Hepatocyte (in vitro differentiated cells): ENCODE measurements around the gene CACNA2D4. TPM values are rescaled to one million over a fixed set of nuclear protein-coding genes. Genes with fewer than 3 reads are reported as not detected.
"Not testable (repeated sequence)": the region's sequence is repeated elsewhere in the genome, so short reads cannot be mapped to it uniquely, and the experiment has no call there.

Source experiments
- DNase-seq: peaks from one replicate; pipeline ENCODE4 v3.0.0-alpha.2; 2016; ENCODE audit warnings: low spot score
- H2AFZ ChIP-seq: fragments of 200-600 bp; sonication (generic); 2 replicates; pipeline ENCODE4 v1.6.0; 2016; ENCODE audit warnings: antibody characterized with exemption, mild to moderate bottlenecking
- H3K27ac ChIP-seq: fragments of 200-600 bp; sonication (generic); 2 replicates; pipeline ENCODE4 v1.5.1; 2016; ENCODE audit warnings: mild to moderate bottlenecking
- H3K27me3 ChIP-seq: fragments of 200-600 bp; sonication (generic); 2 replicates; pipeline ENCODE4 v1.6.1; 2016
- H3K36me3 ChIP-seq: fragments of 200-600 bp; sonication (generic); replicated peaks from 2 replicates; pipeline ENCODE4 v1.5.1; 2016; ENCODE audit warnings: low read depth; ENCODE audit not compliant: insufficient read depth
- H3K4me1 ChIP-seq: fragments of 200-600 bp; sonication (generic); 2 replicates; pipeline ENCODE4 v1.5.1; 2016; ENCODE audit warnings: mild to moderate bottlenecking, moderate library complexity; ENCODE audit not compliant: insufficient read depth
- H3K4me2 ChIP-seq: fragments of 200-600 bp; sonication (generic); 2 replicates; pipeline ENCODE4 v1.6.0; 2016
- H3K4me3 ChIP-seq: fragments of 200-600 bp; sonication (generic); 2 replicates; pipeline ENCODE4 v1.5.1; 2016; ENCODE audit warnings: mild to moderate bottlenecking
- H3K79me2 ChIP-seq: fragments of 200-600 bp; sonication (generic); 2 replicates; pipeline ENCODE4 v1.6.0; 2017; ENCODE audit warnings: mild to moderate bottlenecking
- H3K9me2 ChIP-seq: fragments of 200-600 bp; sonication (generic); replicated peaks from 2 replicates; pipeline ENCODE4 v1.6.0; 2017; ENCODE audit warnings: mild to moderate bottlenecking; ENCODE audit not compliant: insufficient read depth
- H3K9me3 ChIP-seq: fragments of 200-600 bp; sonication (generic); 2 replicates; pipeline ENCODE4 v1.5.1; 2016; ENCODE audit warnings: low read depth, mild to moderate bottlenecking
- H4K20me1 ChIP-seq: fragments of 200-600 bp; sonication (generic); 2 replicates; pipeline ENCODE4 v1.6.0; 2016; ENCODE audit warnings: mild to moderate bottlenecking; ENCODE audit not compliant: insufficient read depth, poor library complexity, severe bottlenecking
- CTCF ChIP-seq: fragments of 200-600 bp; sonication (generic); IDR thresholded peaks from 2 replicates; pipeline ENCODE4 v1.5.1; 2016; ENCODE audit warnings: antibody characterized with exemption, mild to moderate bottlenecking; ENCODE audit not compliant: poor library complexity
- EZH2 ChIP-seq: fragments of 200-600 bp; sonication (generic); IDR thresholded peaks from 2 replicates; pipeline ENCODE4 v1.6.1; 2016; ENCODE audit warnings: antibody characterized with exemption, mild to moderate bottlenecking, borderline replicate concordance
- EZH2phosphoT487 ChIP-seq: fragments of 200-600 bp; sonication (generic); IDR thresholded peaks from one replicate; pipeline ENCODE4 v1.6.1; 2018; ENCODE audit warnings: antibody characterized with exemption, mild to moderate bottlenecking, low read depth, moderate library complexity; ENCODE audit not compliant: unreplicated experiment, severe bottlenecking
- WGBS: methylation state at CpG from one replicate; pipeline ENCODE4 v1.1.6; 2016; ENCODE audit warnings: low lambda C conversion rate; ENCODE audit errors: missing lambda C conversion rate; 5-methylcytosine and 5-hydroxymethylcytosine counted together
- polyA plus RNA-seq: library from polyadenylated mRNA; unstranded; fragments of >200 nt; fragmentation: Nextera tagmentation; extraction: Ambion mirVana; gene quantifications from 2 replicates; pipeline ENCODE4 v1.2.1, GENCODE V29; 2016
- total RNA-seq: library from RNA; depleted of rRNA; stranded (reverse); fragments of >200 nt; gene quantifications from 2 replicates; pipeline ENCODE4 v1.2.3, GENCODE V29; 2014

CACNA2D4 gene
- total and polyA plus RNA-seq, 2 experiments from 2014 or later, result 1.3 to 2.1 TPM

- Histone ChIP-seq H3K27me3 (no peaks in the 10 kb centered on the region), H3K4me3 (no peak overlapping the region), H3K4me2 (no peak overlapping the region), H2AFZ (no peak overlapping the region), H3K79me2 (no peaks in the 10 kb centered on the region), H3K36me3 (peaks cover 5% of the 10 kb centered on the region), H3K9me2 (no peaks in the 10 kb centered on the region), H3K4me1 (no peaks in the 10 kb centered on the region), H4K20me1 (no peaks in the 10 kb centered on the region), H3K9me3 (no peaks in the 10 kb centered on the region), H3K27ac (no peak overlapping the region)
- no peak for DNase-seq
- TF ChIP-seq EZH2 (no peak), CTCF (no peak), EZH2phosphoT487 (no peak)
- 95% methylated on average over 11 of the region's 11 CpGs for WGBS
Measured at GRCh38 chr12:1948883-1949282, 30.4 kb upstream of the CACNA2D4 start.

GRCh38 chr12:1947081-1947480, 28.6 kb upstream of the CACNA2D4 start:
- no peak for DNase-seq
- Histone ChIP-seq H2AFZ (no peak overlapping the region), H3K9me2 (no peaks in the 10 kb centered on the region), H3K36me3 (peaks cover 5% of the 10 kb centered on the region), H3K9me3 (no peaks in the 10 kb centered on the region), H3K4me1 (no peaks in the 10 kb centered on the region), H3K4me2 (no peak overlapping the region), H3K4me3 (no peak overlapping the region), H3K79me2 (no peaks in the 10 kb centered on the region), H3K27ac (no peak overlapping the region), H3K27me3 (no peaks in the 10 kb centered on the region), H4K20me1 (peaks cover 3% of the 10 kb centered on the region)
- 40% methylated on average over 1 of the region's 1 CpG for WGBS
- TF ChIP-seq EZH2 (no peak), EZH2phosphoT487 (no peak), CTCF (no peak)

- no peak overlapping the region for H2AFZ ChIP-seq
- H3K79me2 ChIP-seq, result no peaks in the 10 kb centered on the region
- peaks cover 5% of the 10 kb centered on the region for H3K36me3 ChIP-seq
- no peak for TF ChIP-seq CTCF
- no peak for TF ChIP-seq EZH2phosphoT487
- no peak for TF ChIP-seq EZH2
- H3K4me3 ChIP-seq, result no peak overlapping the region
- no peaks in the 10 kb centered on the region for H3K9me3 ChIP-seq
- H3K27me3 ChIP-seq, result no peaks in the 10 kb centered on the region
- peaks cover 3% of the 10 kb centered on the region for H4K20me1 ChIP-seq
- DNase-seq, result no peak
- WGBS, result 94% methylated on average over 3 of the region's 3 CpGs
- no peak overlapping the region for H3K27ac ChIP-seq
- H3K4me1 ChIP-seq, result no peaks in the 10 kb centered on the region
- no peaks in the 10 kb centered on the region for H3K9me2 ChIP-seq
- H3K4me2 ChIP-seq, result no peak overlapping the region
Measured at GRCh38 chr12:1946296-1946695, 27.8 kb upstream of the CACNA2D4 start.

- DNase-seq, H3K27me3 ChIP-seq, H3K27ac ChIP-seq, H3K4me3 ChIP-seq, H3K4me2 ChIP-seq, H3K4me1 ChIP-seq, H4K20me1 ChIP-seq, H3K36me3 ChIP-seq, H2AFZ ChIP-seq, H3K79me2 ChIP-seq, H3K9me3 ChIP-seq, H3K9me2 ChIP-seq: not testable (repeated sequence)
- 97% methylated on average over 5 of the region's 5 CpGs for WGBS
Measured at GRCh38 chr12:1945502-1945901, 27.1 kb upstream of the CACNA2D4 start.
